GM12878 (cell line): ENCODE data around the gene RFX1. TPM values are rescaled to one million over a fixed set of nuclear protein-coding genes. Genes with fewer than 3 reads are reported as not detected.
"Not testable (repeated sequence)": the region's sequence is repeated elsewhere in the genome, so short reads cannot be mapped to it uniquely, and the experiment has no call there.

ENCODE experiments used
- ATAC-seq: fragments of 200-7000 bp; cut with Tn5 transposase; 3 replicates; pipeline ENCODE4 v1.9.1; 2020; ENCODE audit warnings: mild to moderate bottlenecking, moderate library complexity
- BruUV-seq: library from RNA; stranded (reverse); fragments of 400-500 nt; replicated peaks from 2 replicates; lab custom pipeline; 2021; lab: Mats Ljungman, UMichigan
- CTCF ChIA-PET: fragments of 300-600 bp; sonication (Branson Sonifier 250); formaldehyde crosslinking; extraction: SDS; loops from one replicate; lab custom pipeline; 2021; ENCODE audit warnings: inconsistent platforms; lab: Yijun Ruan, JAX
- POLR2A ChIA-PET: fragments of 350-600 bp; formaldehyde crosslinking; extraction: SDS; loops from one replicate; lab custom pipeline; 2021; ENCODE audit warnings: inconsistent platforms; lab: Charles Lee
- RAD21 ChIA-PET: fragments of 300-600 bp; sonication (Branson Sonifier 250); formaldehyde crosslinking; loops from one replicate; lab custom pipeline; 2023; ENCODE audit warnings: antibody characterized with exemption; ENCODE audit not compliant: unreplicated experiment; lab: Charles Lee
- SMC1A ChIA-PET: fragments of 300-600 bp; sonication (Branson Sonifier 250); formaldehyde crosslinking; loops from one replicate; lab custom pipeline; 2023; ENCODE audit not compliant: unreplicated experiment, uncharacterized antibody; lab: Charles Lee
- DNase-seq: peaks from one replicate; pipeline ENCODE4 v3.0.0-alpha.2; 2011; ENCODE audit warnings: low read depth, low spot score
- FAIRE-seq: peaks from 3 replicates; lab custom pipeline; 2011; peaks lifted over from hg19 to GRCh38; lab: Jason Lieb, UNC
- H2AFZ ChIP-seq: 2 replicates; pipeline ENCODE4 v1.6.0; 2011; ENCODE audit warnings: low read depth, low read length, control low read depth; ENCODE audit not compliant: control insufficient read depth
- H3K27ac ChIP-seq: 2 replicates; pipeline ENCODE4 v1.5.1; 2011; ENCODE audit warnings: control low read depth; ENCODE audit not compliant: control insufficient read depth, insufficient read depth
- H3K27me3 ChIP-seq, 2 experiments: replicated peaks in 1 of 2; 2 replicates each; pipeline versions ENCODE4 v1.6.0 to v1.6.1; 2011; ENCODE audit warnings: low read length in 1 of 2; ENCODE audit not compliant: control insufficient read depth in 2 of 2, insufficient read depth in 2 of 2
- H3K36me3 ChIP-seq, 2 experiments: 2 replicates each; pipeline ENCODE4 v1.5.1; 2011; ENCODE audit warnings: low read length in 1 of 2; ENCODE audit not compliant: control insufficient read depth in 2 of 2, insufficient read depth in 2 of 2
- H3K4me1 ChIP-seq: 2 replicates; pipeline ENCODE4 v1.6.1; 2011; ENCODE audit warnings: mild to moderate bottlenecking, low read length, moderate library complexity, mixed read lengths; ENCODE audit not compliant: control insufficient read depth, insufficient read depth
- H3K4me2 ChIP-seq: 2 replicates; pipeline ENCODE4 v1.6.0; 2011; ENCODE audit warnings: control low read depth; ENCODE audit not compliant: control insufficient read depth, insufficient read depth
- H3K4me3 ChIP-seq: fragments of 200-600 bp; sonication (generic); 2 replicates; pipeline ENCODE4 v1.5.1; 2016
- H3K79me2 ChIP-seq: 2 replicates; pipeline ENCODE4 v1.6.0; 2011; ENCODE audit warnings: low read length; ENCODE audit not compliant: control insufficient read depth, insufficient read depth
- H3K9ac ChIP-seq: 2 replicates; pipeline ENCODE4 v1.8.0; 2011; ENCODE audit warnings: low read length, control low read depth, mixed read lengths; ENCODE audit not compliant: control insufficient read depth, insufficient read depth
- H3K9me3 ChIP-seq: replicated peaks from 3 replicates; pipeline ENCODE4 v1.5.1; 2011; ENCODE audit warnings: mild to moderate bottlenecking, low read length; ENCODE audit not compliant: control insufficient read depth, insufficient read depth
- H4K20me1 ChIP-seq: 2 replicates; pipeline ENCODE4 v1.6.0; 2011; ENCODE audit not compliant: control insufficient read depth, insufficient read depth
- ESRRA ChIP-seq: IDR thresholded peaks from 2 replicates; pipeline ENCODE4 v1.6.1; 2012; ENCODE audit warnings: mild to moderate bottlenecking, low read length, improper control_type of control experiment
- GATAD2B ChIP-seq: fragments of 450-650 bp; conservative IDR thresholded peaks from 2 replicates; pipeline ENCODE4 v1.6.1; 2017; ENCODE audit warnings: low read depth, mild to moderate bottlenecking, moderate library complexity
- HCFC1 ChIP-seq: fragments of 150-350 bp; IDR thresholded peaks from 2 replicates; pipeline ENCODE4 v1.6.1; 2014; ENCODE audit warnings: low read length
- STAT3 ChIP-seq: IDR thresholded peaks from 2 replicates; pipeline ENCODE4 v1.6.1; 2011; ENCODE audit warnings: low read depth, low read length, improper control_type of control experiment
- WGBS: methylation state at CpG from one replicate; pipeline ENCODE4 v1.1.6; 2016; ENCODE audit warnings: low lambda C conversion rate; ENCODE audit not compliant: insufficient replicate concordance, insufficient coverage; ENCODE audit errors: missing lambda C conversion rate; 5-methylcytosine and 5-hydroxymethylcytosine counted together
- in situ Hi-C: fragments of 300-500 bp; cut with MboI; formaldehyde crosslinking; loops from 9 replicates; pipeline ENCODE4 v1.14.3; 2018; ENCODE audit warnings: mixed read lengths
- intact Hi-C: fragments of 100-400 bp; cut with micrococcal nuclease; formaldehyde crosslinking; loops from one replicate; pipeline ENCODE4 v1.14.2; 2022; ENCODE audit not compliant: unreplicated experiment
- polyA plus RNA-seq, 11 experiments: library from polyadenylated mRNA; depleted of rRNA in 4 of 11; unstranded in 6 of 11; stranded (reverse) in 5 of 11; fragments of >200 nt; fragmentation: Nextera tagmentation in 4 of 11; fragmentation: Illumina TruSeq in 1 of 11; extraction: Ambion mirVana in 4 of 11; extraction: Trizol in 1 of 11; gene quantifications; 1 replicate in 1 of 11; 2 replicates in 10 of 11; pipeline versions ENCODE4 v1.2.1 to v1.2.3, GENCODE V29; 2011 to 2016; ENCODE audit warnings: inconsistent platforms in 2 of 11, missing spikeins in 2 of 11, low read depth in 1 of 11
- total RNA-seq, 4 experiments: library from RNA; depleted of rRNA in 3 of 4; stranded (reverse); fragments of >200 nt in 3 of 4; fragmentation: Illumina TruSeq in 1 of 4; extraction: Trizol in 1 of 4; gene quantifications; 2 replicates each; pipeline versions ENCODE4 v1.2.1 to v1.2.3, GENCODE V29; 2013 to 2021
- TF ChIP-seq, protein P1 (sequence below): IDR thresholded peaks from 2 replicates; pipeline ENCODE4 v1.6.1; 2012; ENCODE audit warnings: improper control_type of control experiment, low read depth, low read length; ENCODE audit not compliant: insufficient replicate concordance
- TF ChIP-seq, protein P2 (sequence below): fragments of 450-650 bp; IDR thresholded peaks from 2 replicates; pipeline ENCODE4 v1.6.1; 2017; ENCODE audit warnings: mild to moderate bottlenecking, moderate library complexity

RFX1 gene
- total and polyA plus RNA-seq, 10 of the 15 experiments (the other 5 are each of a cell fraction or from before 2014, with no cell fraction given) = 0.05 to 11.0 (median 1.5) TPM

DNA sequence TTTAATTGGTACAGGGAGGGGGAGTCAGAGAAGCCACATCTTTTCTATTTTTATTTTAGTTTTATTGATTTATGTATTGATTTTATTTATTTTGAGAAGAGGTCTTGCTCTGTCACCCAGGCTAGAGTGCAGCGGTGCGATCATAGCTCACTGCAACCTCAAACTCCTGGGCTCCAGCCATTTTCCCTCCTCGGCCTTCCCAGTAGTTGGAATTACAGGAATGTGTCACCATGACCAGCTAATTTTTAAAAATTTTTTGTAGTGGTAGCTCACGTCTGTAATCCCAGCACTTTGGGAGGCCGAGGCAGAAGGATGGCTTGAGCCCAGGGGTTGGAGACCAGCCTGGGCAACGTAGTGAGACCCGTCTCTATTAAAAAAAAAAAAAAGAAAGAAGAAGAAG, 29.6 kb upstream of the RFX1 start:
- ChIA-PET POLR2A (interaction anchor here (0.7 kb wide), 2 partner anchors 42 to 382 kb away, joined by 3 read pairs; no protein-coding TSS in a partner anchor), CTCF (interaction anchor here (0.9 to 1.8 kb wide), 4 partner anchors 12 to 757 kb away, joined by 3 to 6 read pairs (median 3); no protein-coding TSS in a partner anchor), SMC1A (no interaction called here), RAD21 (interaction anchor here (1.2 kb wide), 1 partner anchor 23 kb away, joined by 5 read pairs; no protein-coding TSS in a partner anchor)
- no TSS peak for BruUV-seq
- H3K9ac ChIP-seq = no peak overlapping the region
- no peaks in the 10 kb centered on the region for H3K9me3 ChIP-seq
- in situ Hi-C loops (no loop called here), intact Hi-C loops (loop anchor here (10.0 kb wide), 1 partner anchor 51 kb away; no protein-coding TSS in a partner anchor)
- DNase-seq = no peak
- no peak for FAIRE-seq
- 98% methylated on average over 4 of the region's 7 CpGs for WGBS
- H3K27ac ChIP-seq = no peak overlapping the region
- no peak overlapping the region for H3K4me2 ChIP-seq
- H3K4me1 ChIP-seq = peaks cover 6% of the 10 kb centered on the region
- H3K79me2 ChIP-seq = peaks cover 10% of the 10 kb centered on the region
- no peak overlapping the region for H3K4me3 ChIP-seq
- peaks cover 3 to 6% of the 10 kb centered on the region in 2 experiments; a peak in 2 of 4 replicates for H3K36me3 ChIP-seq
- no peaks in the 10 kb centered on the region for H4K20me1 ChIP-seq
- H2AFZ ChIP-seq = no peak overlapping the region
- H3K27me3 ChIP-seq = no peaks in the 10 kb centered on the region
- ATAC-seq = no peak
- TF ChIP-seq HCFC1 = no peak
- TF ChIP-seq GATAD2B = no peak
- TF ChIP-seq, protein P1, sequence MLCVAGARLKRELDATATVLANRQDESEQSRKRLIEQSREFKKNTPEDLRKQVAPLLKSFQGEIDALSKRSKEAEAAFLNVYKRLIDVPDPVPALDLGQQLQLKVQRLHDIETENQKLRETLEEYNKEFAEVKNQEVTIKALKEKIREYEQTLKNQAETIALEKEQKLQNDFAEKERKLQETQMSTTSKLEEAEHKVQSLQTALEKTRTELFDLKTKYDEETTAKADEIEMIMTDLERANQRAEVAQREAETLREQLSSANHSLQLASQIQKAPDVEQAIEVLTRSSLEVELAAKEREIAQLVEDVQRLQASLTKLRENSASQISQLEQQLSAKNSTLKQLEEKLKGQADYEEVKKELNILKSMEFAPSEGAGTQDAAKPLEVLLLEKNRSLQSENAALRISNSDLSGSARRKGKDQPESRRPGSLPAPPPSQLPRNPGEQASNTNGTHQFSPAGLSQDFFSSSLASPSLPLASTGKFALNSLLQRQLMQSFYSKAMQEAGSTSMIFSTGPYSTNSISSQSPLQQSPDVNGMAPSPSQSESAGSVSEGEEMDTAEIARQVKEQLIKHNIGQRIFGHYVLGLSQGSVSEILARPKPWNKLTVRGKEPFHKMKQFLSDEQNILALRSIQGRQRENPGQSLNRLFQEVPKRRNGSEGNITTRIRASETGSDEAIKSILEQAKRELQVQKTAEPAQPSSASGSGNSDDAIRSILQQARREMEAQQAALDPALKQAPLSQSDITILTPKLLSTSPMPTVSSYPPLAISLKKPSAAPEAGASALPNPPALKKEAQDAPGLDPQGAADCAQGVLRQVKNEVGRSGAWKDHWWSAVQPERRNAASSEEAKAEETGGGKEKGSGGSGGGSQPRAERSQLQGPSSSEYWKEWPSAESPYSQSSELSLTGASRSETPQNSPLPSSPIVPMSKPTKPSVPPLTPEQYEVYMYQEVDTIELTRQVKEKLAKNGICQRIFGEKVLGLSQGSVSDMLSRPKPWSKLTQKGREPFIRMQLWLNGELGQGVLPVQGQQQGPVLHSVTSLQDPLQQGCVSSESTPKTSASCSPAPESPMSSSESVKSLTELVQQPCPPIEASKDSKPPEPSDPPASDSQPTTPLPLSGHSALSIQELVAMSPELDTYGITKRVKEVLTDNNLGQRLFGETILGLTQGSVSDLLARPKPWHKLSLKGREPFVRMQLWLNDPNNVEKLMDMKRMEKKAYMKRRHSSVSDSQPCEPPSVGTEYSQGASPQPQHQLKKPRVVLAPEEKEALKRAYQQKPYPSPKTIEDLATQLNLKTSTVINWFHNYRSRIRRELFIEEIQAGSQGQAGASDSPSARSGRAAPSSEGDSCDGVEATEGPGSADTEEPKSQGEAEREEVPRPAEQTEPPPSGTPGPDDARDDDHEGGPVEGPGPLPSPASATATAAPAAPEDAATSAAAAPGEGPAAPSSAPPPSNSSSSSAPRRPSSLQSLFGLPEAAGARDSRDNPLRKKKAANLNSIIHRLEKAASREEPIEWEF = no peak
- TF ChIP-seq, protein P2, sequence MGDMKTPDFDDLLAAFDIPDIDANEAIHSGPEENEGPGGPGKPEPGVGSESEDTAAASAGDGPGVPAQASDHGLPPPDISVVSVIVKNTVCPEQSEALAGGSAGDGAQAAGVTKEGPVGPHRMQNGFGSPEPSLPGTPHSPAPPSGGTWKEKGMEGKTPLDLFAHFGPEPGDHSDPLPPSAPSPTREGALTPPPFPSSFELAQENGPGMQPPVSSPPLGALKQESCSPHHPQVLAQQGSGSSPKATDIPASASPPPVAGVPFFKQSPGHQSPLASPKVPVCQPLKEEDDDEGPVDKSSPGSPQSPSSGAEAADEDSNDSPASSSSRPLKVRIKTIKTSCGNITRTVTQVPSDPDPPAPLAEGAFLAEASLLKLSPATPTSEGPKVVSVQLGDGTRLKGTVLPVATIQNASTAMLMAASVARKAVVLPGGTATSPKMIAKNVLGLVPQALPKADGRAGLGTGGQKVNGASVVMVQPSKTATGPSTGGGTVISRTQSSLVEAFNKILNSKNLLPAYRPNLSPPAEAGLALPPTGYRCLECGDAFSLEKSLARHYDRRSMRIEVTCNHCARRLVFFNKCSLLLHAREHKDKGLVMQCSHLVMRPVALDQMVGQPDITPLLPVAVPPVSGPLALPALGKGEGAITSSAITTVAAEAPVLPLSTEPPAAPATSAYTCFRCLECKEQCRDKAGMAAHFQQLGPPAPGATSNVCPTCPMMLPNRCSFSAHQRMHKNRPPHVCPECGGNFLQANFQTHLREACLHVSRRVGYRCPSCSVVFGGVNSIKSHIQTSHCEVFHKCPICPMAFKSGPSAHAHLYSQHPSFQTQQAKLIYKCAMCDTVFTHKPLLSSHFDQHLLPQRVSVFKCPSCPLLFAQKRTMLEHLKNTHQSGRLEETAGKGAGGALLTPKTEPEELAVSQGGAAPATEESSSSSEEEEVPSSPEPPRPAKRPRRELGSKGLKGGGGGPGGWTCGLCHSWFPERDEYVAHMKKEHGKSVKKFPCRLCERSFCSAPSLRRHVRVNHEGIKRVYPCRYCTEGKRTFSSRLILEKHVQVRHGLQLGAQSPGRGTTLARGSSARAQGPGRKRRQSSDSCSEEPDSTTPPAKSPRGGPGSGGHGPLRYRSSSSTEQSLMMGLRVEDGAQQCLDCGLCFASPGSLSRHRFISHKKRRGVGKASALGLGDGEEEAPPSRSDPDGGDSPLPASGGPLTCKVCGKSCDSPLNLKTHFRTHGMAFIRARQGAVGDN = no peak
- TF ChIP-seq ESRRA = no peak
- no peak for TF ChIP-seq STAT3

DNA sequence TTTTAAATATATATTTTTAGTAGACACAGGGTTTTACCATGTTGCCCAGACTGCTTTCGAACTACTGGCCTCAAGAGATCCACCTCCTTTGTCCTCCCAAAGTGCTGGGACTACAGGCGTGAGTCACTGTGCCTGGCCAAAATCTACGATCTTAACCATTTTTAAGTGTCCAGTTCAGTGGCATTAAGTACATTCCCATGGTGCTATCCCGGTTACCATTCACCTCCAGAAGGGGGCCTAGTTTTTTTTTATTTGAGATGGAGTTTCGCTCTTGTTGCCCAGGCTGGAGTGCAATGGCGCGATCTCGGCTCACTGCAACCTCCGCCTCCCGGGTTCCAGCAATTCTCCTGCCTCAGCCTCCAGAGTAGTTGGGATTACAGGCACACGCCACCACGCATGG, 29.0 kb upstream of the RFX1 start:
- H3K4me2 ChIP-seq, in situ Hi-C loops, H3K4me1 ChIP-seq, DNase-seq, H3K4me3 ChIP-seq, H3K27ac ChIP-seq, H3K9me3 ChIP-seq, H3K9ac ChIP-seq, ATAC-seq, H4K20me1 ChIP-seq, H2AFZ ChIP-seq, H3K79me2 ChIP-seq, H3K27me3 ChIP-seq, H3K36me3 ChIP-seq, FAIRE-seq, SMC1A ChIA-PET, BruUV-seq: not testable (repeated sequence)
- RAD21 ChIA-PET = interaction anchor here (1.2 kb wide), 1 partner anchor 24 kb away, joined by 5 read pairs; no protein-coding TSS in a partner anchor
- CTCF ChIA-PET = interaction anchor here (1.2 to 1.8 kb wide), 2 partner anchors 13 to 156 kb away, joined by 3 to 6 read pairs; no protein-coding TSS in a partner anchor
- POLR2A ChIA-PET = interaction anchor here (0.6 kb wide), 2 partner anchors 163 to 261 kb away, joined by 3 to 5 read pairs; partner anchors contain the start of gene C19orf53
- whole genome bisulfite sequencing = 99% methylated on average over 12 of the region's 12 CpGs
- intact Hi-C loops = loop anchor here (10.0 kb wide), 1 partner anchor 50 kb away; no protein-coding TSS in a partner anchor
